Epithelial cell of proximal tubule (primary cell): ENCODE results near the gene INSYN2A. TPM values are rescaled to one million over a fixed set of nuclear protein-coding genes. Genes with fewer than 3 reads are reported as not detected.
A peak's percentile ranks its signal among the peaks of the same experiment; 100 is the strongest.

Experiments used
- DNase-seq: peaks from one replicate; pipeline ENCODE4 v3.0.0-alpha.2; 2011; ENCODE audit warnings: low read depth
- H3K4me3 ChIP-seq: 2 replicates; pipeline ENCODE4 v1.5.1; 2011; ENCODE audit warnings: low read depth, mild to moderate bottlenecking, low read length
- CTCF ChIP-seq: conservative IDR thresholded peaks from 2 replicates; pipeline ENCODE4 v1.5.1; 2012; ENCODE audit warnings: low read depth, mild to moderate bottlenecking, low read length
- total RNA-seq: library from RNA; depleted of rRNA; stranded (reverse); fragments of >200 nt; gene quantifications from 2 replicates; pipeline ENCODE4 v1.2.3, GENCODE V29; 2015

Gene INSYN2A
- 0.07 and 0.29 TPM in 2 replicates for total RNA-seq

GRCh38 chr10:127196282-127197153, at the start of gene INSYN2A:
INSYN2A (minus strand) TSS chr10:127196591; CDS start chr10:127176395, 20,196 bp downstream.
- TF ChIP-seq CTCF = no peak
- DNase-seq = no peak
- peak within 1 kb of the TSS; percentile 59 for H3K4me3 ChIP-seq

- TF ChIP-seq CTCF = no peak
- no peak for DNase-seq
- H3K4me3 ChIP-seq = no peak overlapping the region
Observed at GRCh38 chr10:127245456-127245855, 49.1 kb upstream of the INSYN2A start.

GRCh38 chr10:127243490-127244272, 47.3 kb upstream of the INSYN2A start:
- peak; percentile 93 for TF ChIP-seq CTCF
- no peak overlapping the region for H3K4me3 ChIP-seq

GRCh38 chr10:127242914-127243313, 46.5 kb upstream of the INSYN2A start:
- no peak for DNase-seq
- no peak overlapping the region for H3K4me3 ChIP-seq
- TF ChIP-seq CTCF = no peak

More at GRCh38 chr10:127243490-127244272, 47.3 kb upstream of the INSYN2A start:
- peak; percentile 7 for DNase-seq

GRCh38 chr10:127236266-127236665, 39.9 kb upstream of the INSYN2A start:
- no peak for TF ChIP-seq CTCF
- DNase-seq = no peak
- no peak overlapping the region for H3K4me3 ChIP-seq

GRCh38 chr10:127234306-127234800, 38.0 kb upstream of the INSYN2A start:
- no peak for TF ChIP-seq CTCF
- H3K4me3 ChIP-seq = no peak overlapping the region
- no peak for DNase-seq
